NAMALWA (cell line): ENCODE data around the gene SGSM2.

Experiments
- DNase-seq: peaks from one replicate; pipeline ENCODE4 v3.0.0-alpha.2; 2015; ENCODE audit warnings: low spot score

The SGSM2 gene

DNA sequence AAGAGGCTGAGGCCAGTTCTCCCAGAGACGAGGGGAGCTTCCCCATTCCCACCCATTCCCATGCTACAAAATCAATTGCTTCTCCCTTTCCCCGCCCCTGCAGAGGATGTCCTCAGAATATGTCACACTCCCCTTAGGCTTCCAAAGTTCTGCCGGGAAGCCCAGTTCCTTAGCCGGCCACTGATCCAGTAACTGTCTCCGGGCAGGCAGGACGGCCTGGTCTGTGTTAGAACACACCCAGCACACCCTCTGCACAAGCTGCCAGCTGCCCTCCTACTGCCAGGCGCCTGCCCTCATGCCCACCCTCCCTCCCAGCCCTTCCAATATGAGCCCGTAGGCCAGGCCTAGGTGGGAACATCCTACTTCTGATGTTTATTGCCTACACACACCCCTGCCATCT lies 31.1 kb downstream of the SGSM2 start:
- DNase-seq: no peak

DNA sequence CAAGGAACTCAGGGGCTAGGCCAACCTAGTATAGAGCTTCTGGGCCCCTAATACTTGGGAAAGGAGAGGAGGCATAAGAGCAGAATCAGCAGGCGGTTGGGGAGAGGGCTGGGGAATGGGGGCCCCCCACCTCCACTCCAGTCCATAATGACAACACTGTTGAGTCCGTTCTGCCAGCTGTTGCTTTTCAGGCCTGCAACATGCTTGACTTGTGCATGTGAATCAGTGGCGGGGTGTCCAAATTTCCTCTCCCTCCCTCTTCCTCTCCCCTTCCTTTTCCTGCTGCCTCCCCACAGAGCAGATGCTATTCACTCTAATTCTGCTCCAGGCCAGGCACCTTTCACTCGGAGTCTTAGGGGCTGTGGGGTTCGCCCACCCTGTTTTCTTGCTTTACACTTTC lies 31.7 kb downstream of the SGSM2 start:
- DNase-seq: no peak

DNA sequence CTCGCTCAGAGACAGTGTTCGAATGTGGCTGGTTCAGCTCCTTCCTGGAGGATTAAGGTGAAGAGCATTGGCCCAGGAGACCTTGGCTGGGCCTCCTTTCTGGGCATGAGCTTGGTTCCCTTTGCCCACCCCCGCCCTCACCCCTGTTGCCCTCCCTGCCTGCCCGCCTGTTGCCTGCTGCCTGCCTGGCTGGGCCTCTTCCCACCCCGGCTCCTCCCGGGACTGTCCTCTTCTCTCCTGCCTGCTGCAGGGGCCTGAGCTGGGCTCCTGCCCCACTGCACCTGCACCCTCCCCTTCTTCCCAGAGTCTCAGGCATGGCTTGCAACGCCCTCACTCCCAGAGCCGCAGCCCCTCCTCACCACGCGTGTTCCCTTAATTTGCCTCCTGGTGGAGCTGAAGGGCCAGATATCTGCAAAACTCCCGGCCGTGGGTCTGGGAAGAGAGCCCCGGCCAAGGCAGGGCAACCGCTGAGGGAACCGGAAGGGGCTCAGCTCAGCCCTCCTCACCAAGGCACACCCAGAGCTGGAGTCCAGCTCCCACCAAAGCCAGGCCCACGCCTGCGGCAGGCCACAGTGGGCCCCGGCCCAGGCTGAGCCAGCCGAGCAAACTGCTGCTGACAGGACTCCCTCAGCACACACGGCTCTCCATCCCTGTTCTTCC lies 32.4 kb downstream of the SGSM2 start:
- no peak for DNase-seq

DNA sequence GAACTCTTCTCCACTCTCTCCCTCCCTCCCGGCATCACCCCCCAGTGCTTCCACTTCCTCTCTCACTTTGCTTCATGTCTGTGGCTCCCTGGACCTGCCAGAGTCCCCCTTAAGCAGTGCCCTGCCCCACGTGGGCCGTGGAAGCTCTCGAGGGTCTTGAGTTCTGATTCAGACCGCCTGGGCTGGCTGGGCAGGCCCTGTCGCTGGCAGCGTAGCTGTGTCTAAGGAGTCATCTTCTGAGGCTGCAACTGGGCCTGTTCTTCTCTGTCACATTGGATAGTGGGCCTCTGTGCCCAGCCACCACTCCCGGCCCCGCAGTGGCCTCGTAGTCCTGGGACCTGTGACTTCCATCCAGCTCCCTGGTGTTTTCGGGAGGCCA lies 32.9 kb downstream of the SGSM2 start:
- DNase-seq: no peak

DNA sequence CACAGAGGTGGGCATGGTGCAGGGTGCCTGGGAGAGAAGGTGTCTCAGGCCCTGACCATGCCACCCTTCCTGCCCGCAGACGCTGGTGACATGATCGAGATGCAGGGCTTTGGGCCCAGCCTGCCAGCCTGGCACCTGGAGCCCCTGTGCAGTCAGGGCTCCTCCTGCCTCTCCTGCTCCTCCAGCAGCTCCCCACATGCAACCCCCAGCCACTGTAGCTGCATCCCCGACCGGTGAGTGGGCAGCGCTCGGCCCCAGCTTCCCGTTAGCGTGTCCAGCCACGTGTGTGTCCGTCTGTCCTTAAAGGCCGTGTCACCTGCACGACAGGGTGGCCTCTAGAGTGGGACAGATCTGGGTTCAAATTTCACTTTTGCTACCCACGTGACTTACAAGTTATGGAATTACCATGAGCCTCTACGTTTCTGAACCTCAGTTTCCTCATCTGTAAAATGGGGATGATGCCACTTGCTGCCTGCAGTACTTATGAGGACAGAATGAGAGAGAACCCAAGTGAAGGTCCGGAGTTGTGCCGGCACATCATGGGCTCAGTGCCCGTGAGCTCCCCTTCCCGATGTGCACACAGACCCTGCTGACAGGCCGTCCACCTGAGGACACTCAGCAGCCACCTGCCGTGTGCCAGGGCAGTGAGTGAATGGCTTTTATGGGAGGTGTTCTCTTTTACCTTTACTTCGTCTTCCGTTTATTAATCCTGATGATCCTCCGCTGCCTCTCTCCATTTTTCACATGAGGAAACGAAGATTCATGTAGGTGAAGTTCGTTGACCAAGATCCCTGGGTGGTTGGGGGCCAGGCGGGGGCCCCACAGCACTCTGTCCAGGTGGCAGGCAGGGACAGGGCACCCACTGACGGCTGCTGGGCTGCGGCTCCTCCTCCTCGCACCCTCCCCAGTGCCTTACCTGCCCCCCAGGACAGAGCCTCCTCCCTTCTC lies 34.2 kb downstream of the SGSM2 start:
- no peak for DNase-seq

DNA sequence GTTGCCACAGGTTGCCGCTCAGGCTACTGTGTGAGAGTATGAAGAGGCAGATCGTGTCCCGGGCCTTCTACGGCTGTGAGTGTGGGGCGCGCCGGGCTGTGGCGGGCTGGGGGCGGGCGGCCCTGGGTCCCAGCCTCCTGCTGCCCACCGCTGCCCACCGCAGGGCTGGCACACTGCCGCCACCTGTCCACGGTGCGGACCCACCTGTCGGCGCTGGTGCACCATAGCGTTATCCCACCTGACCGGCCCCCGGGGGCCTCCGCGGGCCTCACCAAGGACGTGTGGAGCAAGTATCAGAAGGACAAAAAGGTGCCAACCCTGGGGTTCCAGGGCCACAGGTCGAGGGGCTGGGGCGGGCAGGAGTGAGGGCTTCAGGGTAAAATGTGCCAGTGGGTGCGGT lies 34.9 kb downstream of the SGSM2 start:
- no peak for DNase-seq

DNA sequence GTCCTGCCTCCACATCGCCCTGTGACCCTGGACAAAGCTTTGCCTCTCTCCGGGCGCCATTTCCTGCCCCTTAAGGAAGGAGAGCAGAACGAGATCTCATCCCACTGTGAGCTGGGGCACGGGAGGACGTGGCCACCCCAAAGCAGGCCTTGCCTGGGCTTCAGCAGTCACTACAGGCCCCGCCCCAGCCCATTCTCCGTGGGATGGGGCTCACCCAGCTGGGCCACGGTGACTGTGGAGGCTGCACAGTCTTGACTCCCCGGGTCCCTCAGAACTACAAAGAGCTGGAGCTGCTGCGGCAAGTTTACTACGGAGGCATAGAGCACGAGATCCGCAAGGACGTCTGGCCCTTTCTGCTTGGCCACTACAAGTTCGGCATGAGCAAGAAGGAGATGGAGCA lies 35.4 kb downstream of the SGSM2 start:
- no peak for DNase-seq

DNA sequence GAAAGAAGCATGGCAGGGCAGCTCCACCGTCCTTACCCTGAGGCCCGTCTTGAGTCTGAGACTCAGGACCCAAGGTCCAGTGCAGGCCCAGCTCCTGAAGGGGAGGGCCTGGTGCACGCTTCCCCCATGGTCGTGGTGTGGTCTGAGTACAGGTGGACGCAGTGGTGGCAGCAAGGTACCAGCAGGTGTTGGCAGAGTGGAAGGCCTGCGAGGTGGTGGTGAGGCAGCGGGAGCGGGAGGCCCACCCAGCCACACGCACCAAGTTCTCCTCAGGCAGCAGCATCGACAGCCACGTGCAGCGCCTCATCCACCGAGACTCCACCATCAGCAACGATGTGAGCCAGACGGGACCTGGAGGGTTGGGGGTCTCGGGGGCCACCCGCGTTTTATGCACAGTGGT lies 35.9 kb downstream of the SGSM2 start:
- DNase-seq: no peak

DNA sequence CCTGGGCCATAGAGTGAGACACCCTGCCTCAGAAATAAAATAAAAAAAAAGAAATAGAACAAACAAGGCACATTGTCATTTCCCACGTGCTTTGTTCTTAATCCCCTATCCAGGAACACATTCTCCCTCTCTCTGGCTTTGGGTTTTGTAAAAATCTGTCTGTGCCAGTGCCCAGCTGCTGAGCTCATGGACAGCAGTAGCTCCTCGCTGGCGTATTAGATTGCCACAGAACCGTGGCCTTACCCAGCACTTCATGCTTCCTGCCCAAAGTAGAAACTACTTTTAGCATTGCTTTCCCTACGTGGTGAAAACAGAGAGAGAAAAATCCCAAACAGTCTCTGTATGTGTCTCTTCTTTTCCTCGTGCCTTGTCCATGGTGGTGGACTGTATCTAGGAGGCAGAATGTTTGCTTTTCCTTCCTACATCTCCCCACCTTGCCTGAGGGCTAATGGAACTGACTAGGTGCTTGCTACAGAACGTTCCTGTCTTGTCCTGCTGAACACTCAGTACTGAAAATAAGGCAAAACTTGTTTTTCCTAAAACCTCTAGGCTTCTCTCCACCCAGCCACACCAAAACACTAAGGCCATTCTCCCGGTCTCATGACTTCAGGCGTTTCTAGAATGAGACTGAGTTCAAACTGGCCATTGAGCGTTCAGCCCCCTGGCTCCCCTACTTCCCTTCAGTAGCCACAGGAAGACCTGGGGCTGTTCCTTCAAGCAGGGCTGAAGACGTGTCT lies 37.4 kb downstream of the SGSM2 start:
- DNase-seq: no peak

DNA sequence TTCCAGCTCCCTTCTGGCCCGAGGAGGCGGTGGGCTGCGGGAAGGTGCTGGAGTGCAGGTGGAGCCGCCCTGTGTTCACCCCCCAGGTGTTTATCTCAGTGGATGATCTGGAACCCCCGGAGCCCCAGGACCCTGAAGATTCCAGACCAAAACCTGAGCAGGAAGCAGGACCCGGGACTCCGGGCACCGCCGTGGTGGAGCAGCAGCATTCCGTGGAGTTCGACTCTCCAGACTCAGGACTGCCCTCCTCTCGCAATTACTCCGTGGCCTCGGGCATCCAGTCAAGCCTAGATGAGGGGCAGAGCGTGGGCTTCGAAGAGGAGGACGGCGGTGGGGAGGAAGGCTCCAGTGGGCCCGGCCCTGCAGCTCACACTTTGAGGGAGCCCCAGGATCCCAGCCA lies 38.1 kb downstream of the SGSM2 start:
- no peak for DNase-seq

DNA sequence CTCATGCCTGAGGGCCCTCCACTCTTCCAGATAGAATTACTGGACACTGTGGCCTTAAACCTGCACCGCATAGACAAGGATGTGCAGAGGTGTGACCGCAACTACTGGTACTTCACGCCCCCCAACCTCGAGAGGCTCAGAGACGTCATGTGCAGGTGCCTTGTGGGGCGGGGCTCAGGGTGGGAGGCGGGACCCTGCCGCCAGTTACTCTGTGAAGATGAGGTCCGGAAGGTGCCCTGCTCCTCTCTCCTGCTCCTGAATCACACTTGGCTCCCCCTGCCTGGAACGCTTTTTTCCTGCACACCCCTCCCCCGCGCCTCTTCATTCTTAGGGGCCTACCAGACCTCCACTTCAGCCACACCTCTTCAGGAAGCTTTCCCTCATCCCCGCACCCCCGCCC lies 38.8 kb downstream of the SGSM2 start:
- no peak for DNase-seq

DNA sequence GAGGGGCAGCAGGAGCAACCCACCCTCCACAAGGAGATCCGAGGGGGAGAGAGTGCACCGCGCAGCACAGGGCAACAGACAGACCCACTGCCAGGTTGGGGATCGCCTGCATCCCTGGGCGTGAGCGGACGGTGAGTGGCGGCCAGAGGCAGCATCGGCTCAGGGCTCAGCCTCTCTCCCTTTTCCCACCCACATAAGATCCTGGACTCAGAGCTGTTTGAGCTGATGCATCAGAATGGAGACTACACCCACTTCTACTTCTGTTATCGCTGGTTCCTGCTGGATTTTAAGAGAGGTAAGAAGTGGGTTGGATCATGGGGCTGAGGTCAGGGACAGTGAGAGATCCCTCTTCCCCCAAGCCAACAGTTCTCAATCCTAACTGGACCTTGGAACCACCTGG lies 40.4 kb downstream of the SGSM2 start:
- DNase-seq: no peak

DNA sequence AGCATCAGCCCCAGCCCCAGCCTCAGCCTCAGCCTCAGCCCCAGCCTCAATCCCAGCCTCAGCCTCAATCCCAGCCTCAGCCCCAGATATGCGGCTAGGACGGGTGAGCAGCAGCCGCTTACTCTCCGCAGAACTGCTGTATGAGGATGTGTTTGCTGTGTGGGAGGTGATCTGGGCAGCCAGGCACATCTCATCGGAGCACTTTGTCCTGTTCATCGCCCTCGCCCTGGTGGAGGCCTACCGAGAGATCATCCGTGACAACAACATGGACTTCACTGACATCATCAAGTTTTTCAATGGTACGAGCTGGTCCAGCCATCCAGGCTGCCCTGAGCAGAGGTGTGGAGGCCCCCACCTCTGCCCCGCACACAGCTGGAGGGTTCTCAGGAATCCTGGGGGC lies 41.6 kb downstream of the SGSM2 start:
- DNase-seq: no peak

DNA sequence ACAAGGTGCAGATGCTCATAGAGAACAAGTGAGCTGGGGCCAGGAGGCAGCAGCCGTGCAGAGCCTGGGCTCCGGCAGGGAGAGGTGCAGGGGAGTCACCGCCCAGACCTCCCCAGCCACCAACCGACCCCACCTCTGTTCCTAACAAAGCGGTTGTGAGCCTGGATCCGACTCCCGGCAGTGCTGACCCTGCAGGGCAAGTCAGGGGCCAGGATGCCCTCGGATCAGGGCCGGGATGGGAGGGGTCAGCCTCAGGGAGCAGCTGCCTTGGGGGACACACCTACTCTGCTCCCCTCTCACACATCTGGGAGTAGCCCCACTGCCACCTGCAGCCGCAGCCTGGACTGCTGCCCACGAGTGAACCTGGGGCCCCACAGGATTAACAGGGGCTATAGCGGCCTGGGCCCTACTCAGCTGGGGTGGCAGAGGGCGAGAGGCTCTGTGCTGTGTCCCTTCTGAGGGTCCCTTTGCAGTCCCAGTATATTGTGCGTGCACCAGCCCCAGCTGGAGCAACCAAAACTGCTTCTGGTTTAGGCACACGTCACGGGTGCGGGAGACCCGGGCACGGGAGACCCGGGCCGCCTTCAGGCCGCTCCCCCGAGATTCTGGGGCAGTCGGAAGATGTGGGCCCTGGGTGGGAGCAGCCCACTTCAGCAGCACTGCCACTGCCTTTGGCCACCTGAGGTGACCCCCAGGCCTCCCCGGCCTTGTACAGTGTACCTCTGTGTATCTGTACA lies 42.4 kb downstream of the SGSM2 start:
- no peak for DNase-seq

DNA sequence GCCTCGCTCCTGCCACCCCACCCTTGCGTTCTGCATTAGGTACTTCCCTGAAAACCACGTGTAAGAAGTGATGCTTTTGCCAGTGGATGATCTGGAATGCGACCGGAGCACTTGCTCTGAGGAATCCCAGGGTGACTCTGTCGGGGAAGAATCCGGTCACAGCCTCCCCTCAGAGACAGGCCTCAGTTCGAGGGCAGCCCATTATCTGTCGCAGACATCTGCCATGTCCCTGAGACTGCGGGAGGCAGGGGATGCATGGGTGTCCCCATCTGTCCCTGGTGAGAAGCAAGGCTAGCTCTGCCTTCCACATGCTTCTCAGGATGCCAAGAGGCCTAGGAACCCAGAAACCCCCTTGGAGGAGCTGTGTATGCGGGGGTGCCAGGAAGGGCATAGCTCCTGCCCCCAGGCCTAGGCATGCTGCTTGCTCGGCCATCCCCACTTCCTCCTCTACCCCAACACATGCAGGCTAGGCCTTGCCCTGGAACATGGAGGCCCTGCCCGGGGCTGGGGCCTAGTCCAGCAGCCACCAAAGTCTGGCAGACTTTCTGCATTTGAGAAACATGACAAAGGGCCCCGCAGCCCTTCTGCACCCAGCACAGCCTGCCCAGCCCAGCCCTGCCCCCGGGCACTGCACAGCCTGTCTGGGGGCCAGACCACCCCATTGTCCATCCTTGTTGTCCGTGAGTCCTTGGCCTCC lies 43.1 kb downstream of the SGSM2 start:
- DNase-seq: no peak

DNA sequence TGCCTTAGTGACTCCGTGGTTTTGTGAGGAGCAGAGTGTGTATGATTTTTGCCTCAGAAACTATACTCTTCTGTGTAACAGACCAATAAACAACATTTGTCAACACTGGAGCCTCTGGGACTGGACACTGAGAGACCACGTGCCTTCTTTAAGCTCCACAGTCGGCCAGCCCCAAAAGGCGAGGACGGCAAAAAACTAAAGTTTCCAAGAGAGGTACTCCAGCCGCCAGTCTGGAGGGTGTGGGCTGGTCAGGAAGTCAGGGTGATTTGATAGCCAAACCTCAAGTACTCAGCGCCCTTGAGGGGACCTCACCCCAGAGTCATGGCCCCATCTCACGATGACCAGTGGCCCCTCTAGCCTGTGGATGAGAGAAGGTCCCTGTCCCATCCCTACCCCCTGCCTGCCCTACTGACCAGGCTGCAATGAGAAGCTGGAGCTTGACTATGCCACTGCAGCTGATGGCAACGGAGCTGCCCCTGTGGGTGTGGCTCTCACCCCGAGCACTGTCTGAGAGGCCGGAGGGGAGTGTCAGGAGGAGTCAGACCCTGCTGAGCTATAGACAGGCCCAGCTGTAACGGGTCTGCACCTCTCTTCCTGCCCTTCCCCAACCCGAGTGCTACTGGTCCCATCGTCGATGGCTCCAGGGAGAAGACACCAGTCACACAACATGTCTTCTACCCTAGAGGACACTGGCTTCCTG lies 43.8 kb downstream of the SGSM2 start:
- no peak for DNase-seq

DNA sequence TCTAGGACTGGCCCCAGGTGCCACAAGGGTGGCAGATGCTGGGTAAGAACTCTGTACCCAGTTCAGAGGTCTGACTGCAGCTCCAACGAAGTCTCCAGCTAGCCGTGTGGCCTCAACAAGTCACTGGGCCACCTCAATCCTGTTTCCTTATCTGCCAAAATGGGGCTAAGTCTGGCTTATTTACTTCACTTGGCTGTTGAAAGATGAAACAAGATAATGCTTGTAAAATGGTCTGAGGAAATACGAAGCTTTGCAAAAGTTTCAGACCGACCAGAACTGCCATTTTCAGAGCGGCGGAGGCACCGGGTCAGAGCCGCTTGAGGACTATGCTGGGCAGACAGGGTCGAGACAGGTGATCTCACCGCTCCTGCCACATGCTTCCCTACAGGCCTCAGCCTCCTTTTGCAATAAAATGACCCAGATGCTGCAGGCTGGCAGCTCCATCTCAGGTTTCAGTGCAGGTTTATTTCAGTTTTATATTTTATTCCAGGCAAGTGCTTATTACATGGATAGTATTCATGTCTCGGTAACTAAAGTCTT lies 46.4 kb downstream of the SGSM2 start:
- no peak for DNase-seq

DNA sequence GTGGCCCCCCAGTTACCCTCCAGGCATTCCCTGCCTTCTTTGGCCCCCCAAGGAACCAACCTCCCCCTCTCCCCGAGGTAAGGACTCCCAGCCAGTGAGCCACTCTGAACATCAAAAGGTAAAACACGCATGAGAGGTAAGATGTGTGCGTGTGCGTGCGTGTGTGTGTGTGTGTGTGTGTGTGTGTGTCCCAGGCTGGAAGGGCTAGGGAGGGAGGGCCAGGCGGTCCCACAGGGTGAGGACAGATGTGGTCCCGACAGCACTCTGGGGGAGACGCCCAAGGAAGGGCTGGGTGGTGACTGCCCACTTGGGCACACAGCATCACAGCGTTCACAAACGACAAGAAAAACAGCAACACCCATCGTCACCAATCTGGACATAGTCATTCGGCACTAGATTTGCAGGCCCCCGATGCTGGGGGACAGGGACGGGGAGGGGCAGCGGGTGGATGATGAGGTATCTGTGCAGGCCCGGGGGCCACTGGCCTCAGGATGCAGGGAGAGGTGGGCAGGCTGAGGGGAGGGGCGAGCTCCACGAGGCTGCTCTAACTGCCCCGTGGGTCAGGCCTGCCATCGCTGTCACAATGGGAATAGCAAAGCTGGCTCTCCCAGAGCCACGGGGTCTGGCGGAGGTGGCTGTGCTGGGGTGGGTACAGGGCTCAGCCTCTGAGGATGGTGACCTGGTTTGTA lies 47.3 kb downstream of the SGSM2 start:
- no peak for DNase-seq

DNA sequence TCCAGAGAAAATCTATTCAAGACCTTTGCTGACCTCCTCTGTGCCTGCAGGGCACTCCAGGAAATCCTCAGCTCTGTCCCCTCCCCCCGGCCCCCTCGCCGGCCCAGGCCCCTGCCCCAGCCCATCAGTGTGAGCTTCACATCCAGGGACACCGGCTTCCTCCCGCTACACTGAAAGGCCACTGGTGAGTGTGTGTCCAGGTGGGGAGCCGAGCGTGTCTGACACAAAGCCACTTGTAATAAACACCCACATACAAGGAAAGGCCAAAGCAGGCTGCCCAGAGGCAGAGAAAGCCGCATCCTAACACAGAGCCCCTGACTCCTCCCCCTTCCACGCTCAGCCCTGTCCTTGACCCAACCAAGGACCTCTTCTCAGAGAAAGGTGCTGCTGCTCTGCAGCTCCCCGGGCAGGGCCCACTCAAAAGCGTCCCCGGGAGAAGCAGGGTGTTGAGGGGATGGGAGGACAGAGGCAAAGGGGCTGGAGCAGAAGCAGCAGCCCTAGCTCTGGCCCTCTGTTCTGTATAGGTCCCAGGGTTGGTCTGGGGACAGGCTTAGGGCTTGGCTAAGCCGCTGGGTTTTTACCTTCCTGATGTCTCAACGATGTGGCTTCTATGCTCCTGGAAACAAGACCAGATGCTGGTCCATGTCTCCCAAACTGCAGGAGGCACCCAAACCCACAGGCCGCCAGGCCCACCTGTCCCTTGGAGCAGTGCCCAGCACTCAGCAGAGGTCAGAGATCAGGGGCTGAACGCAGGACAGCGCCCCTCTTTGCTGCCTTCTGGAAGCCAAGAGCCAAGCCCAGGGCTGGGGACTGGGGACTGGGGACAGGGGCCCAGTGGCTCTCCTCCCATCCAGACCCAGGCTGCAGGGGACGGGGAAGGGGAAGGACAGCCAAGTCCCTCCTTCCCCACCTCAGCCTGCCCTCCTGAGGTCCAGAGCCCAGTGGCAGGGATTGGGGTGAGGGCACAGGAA lies 48.2 kb downstream of the SGSM2 start:
- DNase-seq: no peak
